H4 (cell line): ENCODE data around the gene FAM227B. TPM values are rescaled to one million over a fixed set of nuclear protein-coding genes. Genes with fewer than 3 reads are reported as not detected.
"Not testable (repeated sequence)": the region's sequence is repeated elsewhere in the genome, so short reads cannot be mapped to it uniquely, and the experiment has no call there.

Source experiments
- DNase-seq: peaks from one replicate; pipeline ENCODE4 v3.0.0-alpha.2; 2015; ENCODE audit warnings: low spot score
- total RNA-seq: library from RNA; depleted of rRNA; stranded (reverse); fragments of >200 nt; shearing (Covaris generic); gene quantifications from 2 replicates; pipeline ENCODE4 v1.2.3, GENCODE V29; 2014

Gene FAM227B
- total RNA-seq, 1 experiment from 2014 or later = 2.1 TPM

- DNase-seq = no peak
Observed at GRCh38 chr15:49438962-49439631, 181.5 kb downstream of the FAM227B start.

GRCh38 chr15:49436751-49437150, 183.9 kb downstream of the FAM227B start:
- no peak for DNase-seq

GRCh38 chr15:49435174-49435573, 185.4 kb downstream of the FAM227B start:
- no peak for DNase-seq

GRCh38 chr15:49430046-49430445, 190.6 kb downstream of the FAM227B start:
- no peak for DNase-seq

- no peak for DNase-seq
Observed at GRCh38 chr15:49428409-49429095, 192.1 kb downstream of the FAM227B start.

- no peak for DNase-seq
Observed at GRCh38 chr15:49427372-49427771, 193.2 kb downstream of the FAM227B start.

GRCh38 chr15:49424954-49425353, 195.7 kb downstream of the FAM227B start:
- DNase-seq = no peak

- DNase-seq = no peak
Observed at GRCh38 chr15:49423901-49424550, 196.6 kb downstream of the FAM227B start.

- no peak for DNase-seq
Observed at GRCh38 chr15:49423021-49423420, 197.6 kb downstream of the FAM227B start, which contains the start of gene FGF7. Gene FGF7 (plus strand): TSS chr15:49423242. CDS start chr15:49424298, 1,056 bp downstream.

- peak; percentile 39 for DNase-seq
Observed at GRCh38 chr15:49421991-49422390, 198.6 kb downstream of the FAM227B start.

- DNase-seq = no peak
Observed at GRCh38 chr15:49418811-49419210, 201.8 kb downstream of the FAM227B start.

- DNase-seq = peak; percentile 76
Observed at GRCh38 chr15:49415638-49416037, 205.0 kb downstream of the FAM227B start.

- DNase-seq = no peak
Observed at GRCh38 chr15:49415149-49415548, 205.5 kb downstream of the FAM227B start.

- DNase-seq = no peak
Observed at GRCh38 chr15:49412797-49413196, 207.8 kb downstream of the FAM227B start.

- DNase-seq = no peak
Observed at GRCh38 chr15:49410641-49411040, 210.0 kb downstream of the FAM227B start.

- DNase-seq = no peak
Observed at GRCh38 chr15:49406352-49407118, 214.1 kb downstream of the FAM227B start.

GRCh38 chr15:49402515-49403296, 217.9 kb downstream of the FAM227B start:
- not testable (repeated sequence) for DNase-seq

GRCh38 chr15:49387471-49387870, 233.1 kb downstream of the FAM227B start:
- DNase-seq = no peak

- peak; percentile 29 for DNase-seq
Observed at GRCh38 chr15:49383266-49383665, 237.4 kb downstream of the FAM227B start.

GRCh38 chr15:49382394-49382793, 238.2 kb downstream of the FAM227B start:
- no peak for DNase-seq

GRCh38 chr15:49380912-49381311, 239.7 kb downstream of the FAM227B start:
- no peak for DNase-seq
